SKM-1 (cell line): ENCODE data around the gene AGAP3.
"Not testable (repeated sequence)": the region's sequence is repeated elsewhere in the genome, so short reads cannot be mapped to it uniquely, and the experiment has no call there.

Source experiments
- DNase-seq: peaks from one replicate; lab custom pipeline; 2025; ENCODE audit not compliant: unreplicated experiment; lab: John Stamatoyannopoulos, UW

The AGAP3 gene

DNA sequence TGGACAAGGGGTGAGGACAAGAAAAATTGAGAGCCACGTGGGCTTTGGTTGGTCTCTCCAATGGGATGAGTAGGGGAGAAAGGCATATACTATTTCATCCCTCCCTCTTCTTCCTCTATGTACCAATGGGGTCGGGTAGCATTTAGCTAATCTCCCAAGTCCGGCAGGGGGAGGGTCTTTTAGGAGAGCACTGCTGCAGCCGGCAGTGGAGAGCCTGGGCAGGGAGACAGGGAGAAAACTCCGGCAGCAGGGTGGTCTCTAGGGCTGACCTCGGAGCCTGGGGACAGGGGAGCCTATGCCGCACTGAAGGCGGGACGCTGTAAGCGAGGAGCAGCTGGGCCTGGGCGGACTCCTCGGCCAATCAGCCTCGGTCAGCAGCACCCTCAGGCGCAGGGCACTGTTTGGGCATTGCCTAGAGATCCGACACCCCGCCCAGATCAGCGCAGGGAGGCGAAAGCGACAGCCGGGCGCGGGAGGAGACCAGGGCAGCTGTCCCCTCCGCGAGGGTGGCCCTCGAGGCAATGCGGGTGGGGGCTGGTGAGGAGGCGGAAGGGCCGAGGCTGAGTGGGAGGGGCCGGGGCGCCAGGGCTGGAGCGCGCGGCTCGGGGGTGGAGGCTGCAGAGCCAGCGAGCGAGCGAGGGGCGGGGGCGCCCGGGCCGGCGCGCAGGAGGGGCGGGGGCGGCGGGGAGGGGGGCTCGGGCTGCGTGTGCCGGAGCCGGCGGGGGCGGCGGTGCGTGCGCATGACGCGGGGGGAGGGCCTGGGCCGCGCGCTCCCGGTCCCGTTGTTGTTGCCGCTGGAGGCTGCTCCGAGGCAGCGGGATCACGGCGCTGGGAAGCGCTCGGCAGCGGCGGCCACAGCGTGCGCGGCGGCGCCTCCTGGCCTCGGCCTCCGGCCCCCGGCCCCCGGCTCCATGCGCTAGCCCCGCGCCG is at the start of gene AGAP3:
Gene AGAP3 (plus strand): TSS at position 785 of the 930 bp plus-strand sequence. CDS start 267 bp downstream, outside the sequence.
- DNase-seq: no peak

DNA sequence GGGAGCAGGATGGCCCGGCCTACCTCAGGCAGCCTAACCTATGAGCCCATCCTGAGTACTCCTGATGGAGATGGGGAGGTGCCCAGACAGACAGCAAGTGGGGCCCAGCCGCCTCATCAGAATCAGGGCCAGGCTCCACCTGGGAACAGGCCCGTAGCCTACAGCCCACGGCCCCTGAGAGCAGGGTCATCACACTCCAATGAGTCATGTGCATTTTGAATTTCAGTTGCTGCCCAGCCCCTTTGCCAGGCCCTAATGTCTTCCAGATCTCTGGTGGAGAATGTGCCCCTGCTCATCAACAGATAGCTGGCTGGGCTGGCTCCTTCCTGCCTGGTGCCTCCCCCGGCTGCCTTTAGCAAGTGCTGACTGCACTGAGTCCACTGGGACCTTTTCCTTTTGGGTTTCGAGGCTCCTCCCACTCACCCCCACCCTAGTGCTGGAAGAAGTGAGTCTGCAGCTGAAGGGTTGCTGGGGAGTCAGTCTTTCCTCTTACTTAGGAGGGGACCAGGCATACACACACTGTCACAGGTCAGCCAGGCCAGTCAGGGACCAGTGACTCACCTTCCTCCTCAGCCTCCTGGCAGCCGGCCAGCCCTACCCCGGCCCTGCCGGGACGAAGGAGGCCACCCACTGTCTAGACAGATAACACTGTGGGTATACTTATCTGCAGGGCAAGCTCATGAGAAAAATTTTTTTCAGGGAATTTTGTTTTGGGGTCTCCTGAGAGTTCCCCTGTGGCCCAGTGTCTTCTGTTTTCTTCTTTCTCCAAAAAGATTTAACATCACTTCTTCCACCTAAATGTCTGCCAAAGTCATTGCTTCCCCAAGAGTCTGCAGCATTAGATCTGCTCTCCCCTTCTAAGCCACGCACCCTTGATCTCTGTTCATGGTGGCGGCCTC is 47.1 kb upstream of the AGAP3 start:
- DNase-seq: peak; percentile 6

DNA sequence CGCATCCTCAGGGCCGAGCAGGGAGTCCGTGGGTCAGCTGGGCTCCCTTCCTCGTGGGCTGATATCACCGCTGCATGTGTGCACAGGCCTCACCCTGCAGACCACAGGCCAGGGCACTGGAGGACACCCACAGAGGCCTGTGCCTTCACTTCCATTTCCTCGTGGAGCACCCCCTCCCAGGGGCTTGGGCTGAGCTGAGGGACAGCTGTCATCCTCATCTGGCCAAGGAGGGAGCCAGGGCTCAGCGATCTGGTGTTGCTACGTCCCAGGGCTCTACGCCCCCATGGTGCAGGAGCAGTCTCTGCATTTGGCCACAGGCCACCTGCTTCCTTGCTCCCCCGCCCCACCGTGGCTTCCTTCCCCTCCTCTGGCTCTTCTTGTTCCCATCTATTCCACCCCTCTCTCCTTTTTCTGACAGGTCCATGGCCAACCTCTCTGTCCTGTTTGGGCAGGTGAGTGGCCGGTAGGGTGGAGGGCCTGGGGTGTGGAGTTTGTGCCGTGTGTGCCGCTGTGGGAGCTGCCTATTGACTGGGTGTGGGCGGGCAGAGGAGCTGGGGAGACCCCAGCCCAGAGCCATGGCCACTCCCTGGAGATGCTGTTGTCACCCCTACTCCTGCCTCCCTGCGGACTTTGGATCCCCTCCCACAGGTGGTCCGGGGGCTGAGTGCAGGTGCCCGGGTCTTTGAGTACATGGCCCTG is 46.3 kb upstream of the AGAP3 start:
- no peak for DNase-seq

DNA sequence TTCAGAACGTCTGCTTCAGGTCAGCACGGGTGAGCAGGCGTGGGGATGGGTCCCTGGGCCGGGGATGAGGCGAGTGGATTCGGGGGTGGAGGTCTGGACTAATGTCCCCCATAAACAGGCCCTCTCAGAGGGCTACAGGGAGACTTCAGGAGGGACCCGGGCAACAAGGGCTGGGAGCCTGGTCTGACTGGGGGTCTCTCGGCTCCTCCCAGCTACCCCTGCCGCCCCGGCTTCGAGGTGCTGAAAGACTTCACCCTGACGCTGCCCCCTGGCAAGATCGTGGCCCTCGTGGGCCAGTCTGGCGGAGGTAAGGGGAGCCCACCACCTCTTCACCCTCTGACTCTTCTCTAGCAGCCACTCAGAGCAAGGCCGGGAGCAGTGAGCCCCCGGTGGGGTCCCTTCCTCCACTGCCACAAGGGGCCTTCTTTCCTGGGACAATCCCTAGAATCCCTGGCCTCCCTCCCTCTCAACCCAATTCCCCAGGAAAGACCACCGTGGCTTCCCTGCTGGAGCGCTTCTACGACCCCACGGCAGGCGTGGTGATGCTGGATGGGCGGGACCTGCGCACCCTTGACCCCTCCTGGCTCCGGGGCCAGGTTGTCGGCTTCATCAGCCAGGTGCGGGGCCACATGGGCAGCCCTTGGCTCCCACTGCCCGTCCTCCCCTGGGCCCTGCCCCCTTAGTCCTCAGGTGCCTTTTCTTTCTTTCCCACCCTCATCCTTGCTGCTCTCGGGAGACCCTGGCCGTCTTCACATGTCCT is 45.5 kb upstream of the AGAP3 start:
- no peak for DNase-seq

DNA sequence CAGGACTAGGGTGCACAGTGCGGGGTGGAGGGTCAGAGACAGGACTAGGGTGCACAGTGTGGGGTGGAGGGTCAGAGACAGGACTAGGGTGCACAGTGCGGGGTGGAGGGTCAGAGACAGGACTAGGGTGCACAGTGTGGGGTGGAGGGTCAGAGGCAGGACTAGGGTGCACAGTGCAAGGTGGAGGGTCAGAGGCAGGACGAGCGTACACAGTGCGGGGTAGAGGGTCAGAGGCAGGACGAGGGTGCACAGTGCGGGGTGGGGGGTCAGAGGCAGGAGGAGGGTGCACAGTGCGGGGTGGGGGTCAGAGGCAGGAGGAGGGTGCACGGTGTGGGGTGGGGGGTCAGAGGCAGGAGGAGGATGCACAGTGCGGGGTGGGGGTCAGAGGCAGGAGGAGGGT is 42.8 kb upstream of the AGAP3 start:
- DNase-seq: not testable (repeated sequence)

DNA sequence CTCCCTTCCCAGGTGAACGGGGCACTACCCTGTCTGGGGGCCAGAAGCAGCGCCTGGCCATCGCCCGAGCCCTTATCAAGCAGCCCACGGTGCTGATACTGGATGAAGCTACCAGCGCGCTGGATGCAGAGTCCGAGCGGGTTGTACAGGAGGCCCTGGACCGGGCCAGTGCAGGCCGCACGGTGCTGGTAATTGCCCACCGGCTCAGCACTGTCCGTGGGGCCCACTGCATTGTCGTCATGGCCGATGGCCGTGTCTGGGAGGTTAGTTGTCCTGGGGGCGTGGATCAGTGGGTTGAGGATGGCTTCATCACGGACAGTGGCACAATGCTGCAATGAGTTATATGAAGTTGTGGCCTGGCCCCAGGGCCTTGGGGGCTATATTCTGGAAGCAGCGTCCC is 42.3 kb upstream of the AGAP3 start:
- DNase-seq: no peak

DNA sequence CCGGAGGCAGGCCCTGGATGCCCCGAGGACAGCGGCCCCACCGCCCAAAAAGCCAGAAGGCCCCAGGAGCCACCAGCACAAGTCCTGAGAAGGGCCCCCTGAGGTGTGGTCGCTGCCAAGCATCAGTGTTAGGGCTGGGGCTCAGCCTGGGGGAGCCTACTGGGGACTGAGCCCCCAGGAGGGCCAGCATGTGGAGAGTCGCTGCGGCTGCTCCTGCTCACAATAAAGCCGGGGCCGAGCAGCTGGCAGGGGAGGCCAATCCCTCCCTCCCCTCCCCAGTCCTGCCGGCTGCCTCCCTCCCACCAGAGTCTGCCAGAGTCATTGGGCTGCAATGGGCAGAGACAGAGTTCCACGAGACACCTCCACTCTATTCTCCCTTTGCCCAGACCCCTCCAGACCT is 41.0 kb upstream of the AGAP3 start:
- DNase-seq: no peak

DNA sequence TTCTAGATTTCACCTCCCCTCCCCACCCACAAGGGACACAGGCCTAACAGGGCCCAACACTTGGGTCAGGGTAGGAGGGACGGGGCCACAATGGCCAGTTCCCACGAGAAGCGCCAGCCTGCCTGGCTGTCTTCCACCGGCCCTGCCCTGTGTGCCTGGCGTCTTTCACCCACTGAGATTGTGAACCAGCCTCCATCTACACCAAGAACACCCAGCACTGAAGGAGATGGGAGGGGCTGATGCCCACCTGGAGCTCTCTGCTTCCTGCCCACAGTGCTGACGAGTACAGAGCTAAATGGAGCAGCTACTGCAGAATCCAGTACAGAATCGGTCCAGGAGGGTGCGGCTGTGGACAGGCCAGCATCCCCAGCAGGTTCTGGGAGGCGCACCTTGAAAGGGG is 40.3 kb upstream of the AGAP3 start:
- DNase-seq: no peak

DNA sequence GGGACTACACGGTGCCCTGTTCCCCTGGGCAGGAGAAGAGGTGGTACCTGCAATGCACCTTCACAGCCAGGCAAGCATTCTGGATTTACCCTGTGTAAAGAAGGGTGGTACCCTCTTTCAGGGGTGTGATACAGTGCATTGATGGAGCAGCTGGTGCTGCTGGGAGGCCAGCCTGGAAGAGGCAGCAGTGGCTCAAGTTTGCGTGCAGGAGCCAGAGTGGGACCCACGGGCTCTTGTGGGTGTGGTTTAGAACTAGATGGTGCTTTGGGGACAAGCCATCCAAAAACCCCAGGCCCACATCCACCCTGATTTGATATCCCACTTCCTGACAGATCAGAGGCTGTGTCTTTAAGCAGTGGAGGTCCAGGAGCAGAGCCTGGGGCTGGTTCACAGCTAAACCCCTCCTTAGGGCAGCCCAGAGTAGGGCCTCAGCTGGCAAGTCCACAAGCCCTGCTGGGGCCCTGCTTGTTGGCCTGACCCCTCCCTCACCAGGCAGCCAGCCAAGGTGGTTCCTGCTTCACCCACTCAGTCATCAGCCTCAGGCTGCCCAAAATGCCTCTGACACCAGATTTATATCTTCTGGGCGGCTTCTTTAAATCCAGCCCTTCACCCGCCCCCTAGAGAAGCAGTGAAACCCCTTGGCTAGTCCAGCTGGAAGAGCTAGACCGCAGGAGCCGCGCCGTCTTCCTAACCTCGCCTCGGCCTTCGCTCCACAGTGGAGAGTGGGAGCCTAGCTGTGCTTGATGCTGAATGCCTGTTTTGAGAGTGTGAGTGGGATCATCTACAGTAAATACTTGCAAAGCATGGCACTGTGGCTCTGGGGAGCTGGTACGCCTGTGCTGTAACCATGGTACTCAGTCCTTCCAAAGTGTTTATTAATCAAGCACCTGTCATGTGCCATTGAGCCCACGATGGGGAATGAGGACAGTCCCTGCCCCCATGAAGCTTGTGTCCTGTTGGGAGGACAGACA is 39.4 kb upstream of the AGAP3 start:
- DNase-seq: no peak

DNA sequence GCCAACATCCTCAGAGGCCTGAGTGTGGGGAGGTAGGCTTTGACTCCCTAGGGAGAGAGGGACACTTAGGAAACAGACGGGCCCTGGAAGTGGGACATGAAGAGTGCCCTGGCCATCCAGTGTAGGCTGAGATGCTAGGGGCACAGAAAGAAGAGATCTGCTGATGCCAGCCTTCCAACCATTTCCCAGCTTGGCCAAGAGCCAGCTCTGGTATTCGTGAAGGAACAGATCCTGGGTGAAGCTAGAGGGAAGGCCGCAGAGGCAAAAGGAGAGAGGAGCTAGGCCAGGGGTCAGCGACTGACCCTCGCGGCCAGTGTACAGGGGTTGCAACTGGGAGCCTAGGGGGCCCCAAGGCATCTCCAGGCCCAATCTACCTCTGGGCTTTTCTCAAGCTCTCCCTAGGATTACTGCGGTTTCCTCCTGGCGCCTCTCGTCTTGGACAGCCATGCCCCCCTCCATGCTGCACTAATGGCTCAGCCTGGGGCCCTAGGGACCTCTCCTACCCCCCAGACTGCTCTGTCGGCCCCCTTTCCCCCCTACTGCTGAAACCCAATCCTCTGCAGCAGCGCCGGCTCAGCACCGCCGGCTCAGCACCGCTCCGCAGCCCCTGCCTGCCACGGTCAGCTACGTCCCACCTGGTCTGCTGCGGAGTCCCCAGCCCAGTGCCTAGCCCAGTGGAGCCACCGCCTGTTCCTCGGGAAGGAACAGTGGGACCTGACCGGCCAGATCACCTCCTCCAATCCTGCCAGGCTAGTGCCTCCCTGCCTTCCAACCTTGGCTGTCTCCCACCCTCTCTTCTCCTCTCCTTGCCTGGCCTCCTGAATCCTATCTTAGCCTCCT is 38.1 kb upstream of the AGAP3 start, which contains the start of gene ASIC3:
Gene ASIC3 (plus strand): TSS at position 556 of the 840 bp plus-strand sequence. CDS start 355 bp downstream, outside the sequence.
- no peak for DNase-seq

DNA sequence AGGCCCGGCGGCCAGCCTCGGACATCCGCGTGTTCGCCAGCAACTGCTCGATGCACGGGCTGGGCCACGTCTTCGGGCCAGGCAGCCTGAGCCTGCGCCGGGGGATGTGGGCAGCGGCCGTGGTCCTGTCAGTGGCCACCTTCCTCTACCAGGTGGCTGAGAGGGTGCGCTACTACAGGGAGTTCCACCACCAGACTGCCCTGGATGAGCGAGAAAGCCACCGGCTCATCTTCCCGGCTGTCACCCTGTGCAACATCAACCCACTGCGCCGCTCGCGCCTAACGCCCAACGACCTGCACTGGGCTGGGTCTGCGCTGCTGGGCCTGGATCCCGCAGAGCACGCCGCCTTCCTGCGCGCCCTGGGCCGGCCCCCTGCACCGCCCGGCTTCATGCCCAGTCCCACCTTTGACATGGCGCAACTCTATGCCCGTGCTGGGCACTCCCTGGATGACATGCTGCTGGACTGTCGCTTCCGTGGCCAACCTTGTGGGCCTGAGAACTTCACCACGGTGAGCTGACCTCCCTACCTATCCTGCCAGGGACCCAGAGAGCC is 37.3 kb upstream of the AGAP3 start:
- DNase-seq: no peak

DNA sequence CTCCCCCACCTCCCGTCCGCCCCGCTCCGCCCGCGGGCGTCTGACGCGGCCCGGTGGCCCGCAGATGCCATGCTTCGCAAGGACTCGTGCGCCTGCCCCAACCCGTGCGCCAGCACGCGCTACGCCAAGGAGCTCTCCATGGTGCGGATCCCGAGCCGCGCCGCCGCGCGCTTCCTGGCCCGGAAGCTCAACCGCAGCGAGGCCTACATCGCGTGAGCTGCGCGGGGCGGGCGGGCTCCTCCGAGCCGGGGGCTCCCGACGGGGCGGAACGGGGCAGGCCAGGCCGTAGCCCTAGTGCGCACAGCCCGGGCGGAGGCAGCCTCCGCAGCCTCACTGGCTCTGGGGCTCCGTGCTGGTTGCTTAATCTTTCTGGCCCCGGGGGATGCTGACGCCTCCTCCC is 35.2 kb upstream of the AGAP3 start:
- DNase-seq: no peak

DNA sequence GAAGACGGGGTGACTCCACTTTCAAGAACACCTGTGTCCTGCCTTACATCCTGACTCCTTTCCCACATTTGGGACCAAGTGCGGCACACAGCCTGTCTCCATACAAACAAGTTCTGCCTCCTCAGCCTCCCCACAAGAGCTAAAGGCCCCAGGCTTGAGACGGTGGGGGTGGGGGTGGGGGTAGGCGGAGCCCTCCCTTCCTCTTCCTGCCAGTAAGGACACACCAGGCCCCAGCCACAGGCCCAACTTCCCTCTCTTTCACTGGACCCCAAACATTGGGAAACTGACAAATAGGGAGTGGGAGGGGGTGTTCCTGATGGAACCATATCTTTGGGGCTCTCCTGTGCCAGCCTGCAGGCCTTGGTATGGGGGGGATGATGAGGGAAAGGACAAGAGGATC is 33.2 kb upstream of the AGAP3 start:
- peak; percentile 1 for DNase-seq

DNA sequence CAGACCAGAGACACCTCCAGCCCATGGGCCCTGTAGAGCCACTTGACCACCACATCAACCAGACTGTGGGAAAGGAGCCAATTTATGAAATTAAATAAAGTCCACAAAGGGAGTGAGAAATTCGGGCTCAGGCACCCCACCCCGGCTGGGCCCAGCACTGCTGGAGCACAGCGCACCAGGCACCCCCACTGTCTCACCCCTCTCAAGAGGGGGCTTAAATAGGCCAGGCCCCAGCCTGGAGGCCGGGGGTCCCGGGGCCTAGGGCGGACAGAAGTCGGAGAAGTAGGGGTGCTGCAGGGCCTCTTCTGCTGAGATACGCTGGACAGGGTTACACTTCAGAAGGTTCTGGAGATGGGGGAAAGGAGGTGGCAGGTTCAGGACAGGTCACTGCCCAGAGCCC is 32.5 kb upstream of the AGAP3 start:
- no peak for DNase-seq

DNA sequence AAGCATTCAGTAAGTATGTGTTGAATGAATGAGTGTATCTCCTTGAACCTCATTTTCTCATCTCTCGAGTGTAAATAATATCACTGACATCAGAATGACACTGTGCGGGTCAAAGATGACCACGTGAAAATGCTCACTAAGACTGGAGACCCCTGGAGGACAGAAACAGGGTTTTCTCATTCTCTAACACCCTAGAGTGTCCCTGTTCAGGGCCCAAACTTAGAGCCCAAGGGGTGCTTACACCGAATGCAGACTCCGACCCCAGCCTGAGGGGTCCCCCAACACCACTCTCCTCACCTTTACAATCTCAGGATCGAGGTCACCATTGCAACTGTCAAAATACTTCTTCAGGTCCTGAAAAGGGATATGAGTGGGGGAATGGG is 30.0 kb upstream of the AGAP3 start:
- DNase-seq: no peak

DNA sequence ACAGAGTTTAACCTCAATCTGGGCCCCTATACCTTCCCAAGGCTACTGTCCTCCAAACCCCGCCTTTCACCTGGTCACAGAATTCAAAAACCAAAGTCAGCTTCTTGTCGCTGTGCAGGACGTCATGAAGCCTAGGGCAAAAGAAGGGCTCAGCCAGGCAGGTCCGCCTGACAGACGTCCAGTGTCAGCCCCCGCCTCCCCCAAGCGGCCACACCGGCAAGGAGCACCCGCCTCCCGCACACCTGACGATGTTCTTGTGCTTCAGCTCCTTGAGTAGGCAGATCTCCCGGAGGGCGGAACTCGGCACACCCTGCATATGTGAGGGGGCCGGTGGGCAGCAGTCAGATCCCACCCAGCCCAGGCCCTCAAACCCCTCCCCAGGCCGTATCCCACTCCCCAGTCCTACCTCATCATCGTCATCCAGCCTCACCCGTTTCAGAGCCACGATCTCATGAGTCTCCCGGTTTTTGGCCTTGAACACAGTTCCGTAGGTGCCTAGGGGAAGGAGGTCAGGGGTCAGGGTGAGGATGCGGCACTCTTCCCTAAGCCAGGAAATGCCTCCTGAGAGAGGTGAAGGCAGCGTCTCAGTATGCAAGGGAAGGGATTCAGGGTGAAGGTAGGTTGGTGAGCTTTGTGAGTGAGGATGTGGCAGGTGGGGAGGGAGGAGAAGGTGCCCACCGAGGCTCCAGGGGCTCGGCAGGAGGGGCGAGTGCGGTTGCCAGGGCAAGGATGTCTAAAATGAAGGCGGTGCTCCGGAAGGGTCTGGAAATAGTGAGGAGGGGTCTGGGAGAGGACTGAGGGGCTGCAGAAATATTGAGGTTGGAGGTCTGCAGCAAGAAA is 29.4 kb upstream of the AGAP3 start:
- no peak for DNase-seq

DNA sequence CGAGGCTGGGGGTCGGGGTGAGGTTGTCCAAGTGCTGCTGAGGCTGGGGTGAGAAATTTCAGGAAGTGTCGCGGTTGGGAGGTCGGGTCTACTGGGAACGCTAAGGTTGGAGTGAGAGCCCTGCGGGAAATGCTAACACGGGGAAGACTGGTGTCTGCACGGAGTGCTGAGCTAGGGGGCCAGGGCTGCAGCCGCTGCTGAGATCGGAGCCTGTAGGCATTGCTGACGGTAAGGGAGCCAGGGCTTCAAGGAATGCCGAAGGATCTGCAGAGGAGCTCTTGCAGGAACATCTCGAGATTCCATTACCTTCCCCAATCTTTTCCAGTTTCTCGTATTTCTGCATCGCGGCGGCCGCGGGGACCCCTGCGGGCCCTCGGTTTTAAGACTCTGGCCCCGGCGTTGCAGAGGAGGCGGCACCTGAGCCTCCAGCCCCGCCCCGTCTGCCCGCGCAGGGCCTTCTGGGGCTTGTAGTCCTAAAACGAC is 28.7 kb upstream of the AGAP3 start, which contains the start of gene CDK5:
Gene CDK5 (minus strand): TSS at position 392 of the 483 bp plus-strand sequence. CDS start 49 bp downstream, at position 343.
- DNase-seq: no peak
